ENCODE results near the gene XPR1.

Gene XPR1

DNA sequence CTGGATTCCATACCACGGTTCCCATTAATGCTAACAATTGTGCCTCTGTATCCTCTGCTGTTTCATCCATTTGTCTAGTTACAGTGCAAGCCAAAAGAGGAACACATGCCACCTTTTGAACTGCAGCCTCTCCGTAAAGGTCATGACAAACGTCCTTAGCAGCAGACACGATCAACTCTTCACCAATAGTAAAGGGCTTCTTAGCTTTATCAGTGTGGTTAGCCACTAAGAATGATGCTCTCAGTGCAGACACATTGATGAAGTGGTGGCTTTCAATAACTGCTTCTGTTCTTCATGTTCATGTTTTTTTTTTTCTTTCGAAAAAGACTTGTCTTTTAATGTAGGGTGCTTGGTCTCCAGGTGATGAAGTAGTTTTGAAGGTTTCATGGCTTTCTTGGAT lies 14.3 kb downstream of the XPR1 start:
- DNase-seq = no peak
- H3K9me3 Mint-ChIP-seq = peaks cover 12% of the 10 kb centered on the region
- TF ChIP-seq, protein P1, sequence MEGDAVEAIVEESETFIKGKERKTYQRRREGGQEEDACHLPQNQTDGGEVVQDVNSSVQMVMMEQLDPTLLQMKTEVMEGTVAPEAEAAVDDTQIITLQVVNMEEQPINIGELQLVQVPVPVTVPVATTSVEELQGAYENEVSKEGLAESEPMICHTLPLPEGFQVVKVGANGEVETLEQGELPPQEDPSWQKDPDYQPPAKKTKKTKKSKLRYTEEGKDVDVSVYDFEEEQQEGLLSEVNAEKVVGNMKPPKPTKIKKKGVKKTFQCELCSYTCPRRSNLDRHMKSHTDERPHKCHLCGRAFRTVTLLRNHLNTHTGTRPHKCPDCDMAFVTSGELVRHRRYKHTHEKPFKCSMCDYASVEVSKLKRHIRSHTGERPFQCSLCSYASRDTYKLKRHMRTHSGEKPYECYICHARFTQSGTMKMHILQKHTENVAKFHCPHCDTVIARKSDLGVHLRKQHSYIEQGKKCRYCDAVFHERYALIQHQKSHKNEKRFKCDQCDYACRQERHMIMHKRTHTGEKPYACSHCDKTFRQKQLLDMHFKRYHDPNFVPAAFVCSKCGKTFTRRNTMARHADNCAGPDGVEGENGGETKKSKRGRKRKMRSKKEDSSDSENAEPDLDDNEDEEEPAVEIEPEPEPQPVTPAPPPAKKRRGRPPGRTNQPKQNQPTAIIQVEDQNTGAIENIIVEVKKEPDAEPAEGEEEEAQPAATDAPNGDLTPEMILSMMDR (IDR thresholded peaks at IDR 0.05) = no peak
- no peaks in the 10 kb centered on the region for H3K27me3 Mint-ChIP-seq (ENCODE audit: low read depth, poor library complexity)
- H3K4me3 Mint-ChIP-seq = no peak overlapping the region
- H3K27ac Mint-ChIP-seq = no peak overlapping the region
- peaks cover 4% of the 10 kb centered on the region for H3K4me1 Mint-ChIP-seq
- peaks cover 31% of the 10 kb centered on the region for H3K36me3 Mint-ChIP-seq (ENCODE audit: low read depth)

DNA sequence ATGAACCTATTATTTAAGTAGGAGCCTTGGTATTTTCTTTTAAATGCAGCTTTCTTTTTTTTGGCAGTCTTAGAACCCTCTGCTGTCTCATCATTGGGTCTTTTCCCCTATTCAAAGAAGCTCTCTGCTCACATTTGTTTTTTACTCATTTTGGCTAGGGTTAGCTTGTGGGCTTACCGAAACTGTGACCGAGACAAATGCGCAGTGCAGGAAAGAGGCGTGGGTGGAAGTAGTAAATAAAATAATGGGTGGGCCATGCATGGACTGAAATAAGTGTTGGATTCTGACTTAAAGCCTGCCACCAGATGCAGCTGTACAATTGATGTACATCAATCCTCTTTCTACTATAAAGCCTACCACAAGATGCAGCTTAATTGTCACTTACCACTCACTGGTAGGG lies 14.7 kb downstream of the XPR1 start:
- no peak overlapping the region for H3K4me3 Mint-ChIP-seq

DNA sequence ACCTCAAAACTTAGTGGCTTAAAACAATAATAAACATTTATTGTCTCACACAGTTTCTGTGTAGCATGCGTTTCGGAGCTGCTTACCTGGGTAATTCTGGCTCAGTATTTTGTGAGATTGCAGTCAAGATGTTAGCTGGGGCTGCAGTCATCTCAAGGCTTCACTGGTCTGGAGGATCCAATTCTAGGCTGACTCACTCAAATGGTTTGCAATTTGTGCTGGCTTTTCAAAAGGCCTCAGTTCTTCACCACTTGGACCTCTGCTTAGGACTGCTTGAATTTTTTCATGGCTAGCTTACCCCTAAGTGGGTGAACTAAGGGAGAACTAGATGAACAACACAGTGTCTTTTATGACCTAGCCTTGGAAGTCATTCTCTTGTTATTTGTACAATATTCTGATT lies 21.0 kb downstream of the XPR1 start:
- Mint-ChIP-seq H3K9me3 (peaks cover 33% of the 10 kb centered on the region), H3K4me1 (no peaks in the 10 kb centered on the region), H3K27me3 (ENCODE audit: low read depth, poor library complexity) (peaks cover 4% of the 10 kb centered on the region), H3K27ac (no peak overlapping the region), H3K4me3 (no peak overlapping the region), H3K36me3 (ENCODE audit: low read depth) (peaks cover 35% of the 10 kb centered on the region)
- TF ChIP-seq, protein P1 (IDR thresholded peaks at IDR 0.05) = no peak
- no peak for DNase-seq

More for the DNA sequence above, 14.7 kb downstream of the XPR1 start:
- Mint-ChIP-seq H3K27ac (no peak overlapping the region), H3K36me3 (ENCODE audit: low read depth) (peaks cover 31% of the 10 kb centered on the region), H3K4me1 (peaks cover 4% of the 10 kb centered on the region), H3K27me3 (ENCODE audit: low read depth, poor library complexity) (no peaks in the 10 kb centered on the region), H3K9me3 (peaks cover 12% of the 10 kb centered on the region)
- TF ChIP-seq, protein P1 (IDR thresholded peaks at IDR 0.05) = no peak
- DNase-seq = no peak

DNA sequence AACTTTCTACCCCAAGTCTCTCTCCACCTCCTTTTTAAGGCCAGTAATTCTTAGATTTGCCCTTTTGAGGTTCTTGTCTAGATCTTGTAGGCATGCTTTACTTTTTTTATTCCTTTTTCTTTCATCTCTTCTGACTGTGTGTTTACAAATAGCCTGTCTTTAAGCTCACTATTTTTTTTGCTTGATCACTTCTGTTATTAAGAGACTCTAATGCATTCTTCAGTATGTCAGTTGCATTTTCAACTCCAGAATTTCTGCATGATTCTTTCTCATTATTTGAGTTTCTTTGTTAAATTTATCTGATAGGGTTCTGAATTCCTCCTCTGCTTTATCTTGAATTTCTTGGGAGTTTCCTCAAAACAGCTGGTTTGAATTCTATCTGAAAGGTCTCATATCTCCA lies 30.9 kb downstream of the XPR1 start:
- no peak for DNase-seq
- Mint-ChIP-seq H3K9me3 (peaks cover 99% of the 10 kb centered on the region), H3K36me3 (ENCODE audit: low read depth) (peaks cover 87% of the 10 kb centered on the region), H3K27me3 (ENCODE audit: low read depth, poor library complexity) (peaks cover 5% of the 10 kb centered on the region), H3K27ac (no peak overlapping the region), H3K4me1 (no peaks in the 10 kb centered on the region), H3K4me3 (no peak overlapping the region)
- TF ChIP-seq, protein P1 (IDR thresholded peaks at IDR 0.05) = no peak

DNA sequence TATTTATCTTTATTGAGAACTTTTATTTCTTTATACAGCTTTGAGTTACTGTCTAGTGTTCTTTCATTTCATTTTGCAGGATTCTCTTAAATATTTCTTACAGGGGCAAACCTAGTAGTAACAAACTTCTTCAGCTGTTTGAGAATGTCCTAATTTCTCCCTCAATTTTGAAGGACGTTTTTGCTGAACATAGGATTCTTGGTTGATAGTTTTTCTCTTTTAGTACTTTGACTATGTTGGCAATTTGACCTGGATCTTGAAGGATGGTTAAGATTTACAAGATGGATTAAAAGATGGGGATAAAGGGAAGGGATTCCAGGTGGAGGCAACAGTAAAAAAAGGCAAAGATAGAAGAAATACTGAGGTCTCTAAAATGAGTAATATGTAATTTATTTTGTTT lies 38.9 kb downstream of the XPR1 start:
- no peak for DNase-seq
- Mint-ChIP-seq H3K4me3 (no peak overlapping the region), H3K27ac (no peak overlapping the region), H3K27me3 (ENCODE audit: low read depth, poor library complexity) (no peaks in the 10 kb centered on the region), H3K4me1 (no peaks in the 10 kb centered on the region), H3K36me3 (ENCODE audit: low read depth) (peaks cover 66% of the 10 kb centered on the region), H3K9me3 (peaks cover 58% of the 10 kb centered on the region)
- TF ChIP-seq, protein P1 (IDR thresholded peaks at IDR 0.05) = no peak

DNA sequence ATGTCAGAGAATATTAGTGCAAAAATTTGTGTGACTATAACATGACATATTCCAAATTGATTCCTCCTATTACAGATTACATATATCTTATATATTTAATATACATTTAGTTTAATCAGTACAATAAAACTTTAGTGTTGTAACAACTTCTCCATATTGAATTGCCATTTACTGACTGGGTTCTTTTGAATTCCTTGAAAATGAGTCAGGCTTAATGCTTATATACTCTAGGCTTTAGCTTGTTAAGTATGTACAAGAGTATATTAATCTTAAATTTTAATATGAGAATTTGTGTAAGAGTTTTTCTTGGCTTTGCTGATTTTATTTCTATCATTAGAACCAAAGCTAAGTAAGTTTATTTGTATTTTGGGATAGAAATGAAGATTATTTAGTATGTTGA lies 40.3 kb downstream of the XPR1 start:
- Mint-ChIP-seq H3K27ac (no peak overlapping the region), H3K4me1 (no peaks in the 10 kb centered on the region), H3K4me3 (no peak overlapping the region), H3K9me3 (peaks cover 46% of the 10 kb centered on the region), H3K27me3 (ENCODE audit: low read depth, poor library complexity) (no peaks in the 10 kb centered on the region), H3K36me3 (ENCODE audit: low read depth) (peaks cover 53% of the 10 kb centered on the region)
- no peak for DNase-seq
- TF ChIP-seq, protein P1 (IDR thresholded peaks at IDR 0.05) = no peak
